Fibroblast of pulmonary artery (primary cell): ENCODE results near the gene TANGO6.

ENCODE experiments used
- DNase-seq: peaks from one replicate; pipeline ENCODE4 v3.0.0-alpha.2; 2010; ENCODE audit warnings: low read depth
- H3K4me3 ChIP-seq: replicated peaks from 2 replicates; pipeline ENCODE4 v1.5.1; 2011; ENCODE audit warnings: low read depth, mild to moderate bottlenecking, control low read depth, low read length, moderate library complexity
- CTCF ChIP-seq: IDR thresholded peaks from 2 replicates; pipeline ENCODE4 v1.5.1; 2011; ENCODE audit warnings: mild to moderate bottlenecking, control low read depth, low read length, inconsistent platforms; ENCODE audit errors: missing control alignments

Gene TANGO6

GRCh38 chr16:69131839-69132423 is 288.6 kb downstream of the TANGO6 start:
- peak; percentile 87 for DNase-seq
- H3K4me3 ChIP-seq = peak overlapping the region; percentile 99
- no peak for TF ChIP-seq CTCF

- H3K4me3 ChIP-seq = peak within 1 kb of the TSS; percentile 99
- TF ChIP-seq CTCF = no peak
- DNase-seq = peak; percentile 80
Measured at GRCh38 chr16:69132424-69133252, 289.3 kb downstream of the TANGO6 start, which contains the start of the genes CHTF8 and UTP4. Gene CHTF8, minus strand, starts transcription at chr16:69132588. Its CDS starts 11,130 bp downstream, at chr16:69121458. Gene UTP4, plus strand, starts transcription at chr16:69132649. Its CDS starts 811 bp downstream, at chr16:69133460.

GRCh38 chr16:69133373-69133954 is 290.1 kb downstream of the TANGO6 start:
- peak overlapping the region; percentile 99 for H3K4me3 ChIP-seq
- no peak for TF ChIP-seq CTCF
- DNase-seq = no peak
